ENCODE results near the gene TCTN1.

- TF ChIP-seq POLR2A (IDR thresholded peaks at IDR 0.05; ENCODE audit: low read depth, low read length): no peak
- TF ChIP-seq POLR2AphosphoS5 (IDR thresholded peaks at IDR 0.05; ENCODE audit: low read depth, low read length): no peak
These were observed 21.1 kb downstream of the TCTN1 start for GRCh38 chr12:110635055-110635454.
